Bronchial epithelial cell (primary cell): Measurements from ENCODE around the gene IFT80. TPM values are rescaled to one million over a fixed set of nuclear protein-coding genes. Genes with fewer than 3 reads are reported as not detected.

Source experiments
- DNase-seq: peaks from one replicate; pipeline ENCODE4 v3.0.0-alpha.2; 2010; ENCODE audit warnings: low read depth
- FAIRE-seq: peaks from 2 replicates; lab custom pipeline; 2011; peaks lifted over from hg19 to GRCh38; lab: Jason Lieb, UNC
- H3K27me3 ChIP-seq: 2 replicates; pipeline ENCODE4 v1.5.1; 2011; ENCODE audit warnings: low read length; ENCODE audit not compliant: control insufficient read depth, insufficient read depth
- H3K36me3 ChIP-seq: 2 replicates; pipeline ENCODE4 v1.5.1; 2011; ENCODE audit warnings: low read length; ENCODE audit not compliant: control insufficient read depth, insufficient read depth
- H3K4me3 ChIP-seq: 2 replicates; pipeline ENCODE4 v1.5.1; 2011; ENCODE audit warnings: mild to moderate bottlenecking, low read depth, low read length, control low read depth
- CTCF ChIP-seq: IDR thresholded peaks from 2 replicates; pipeline ENCODE4 v1.5.1; 2011; ENCODE audit warnings: mild to moderate bottlenecking, moderate library complexity, low read length, control low read depth, inconsistent platforms; ENCODE audit not compliant: insufficient read depth, severe bottlenecking
- total RNA-seq: library from RNA; depleted of rRNA; stranded (reverse); fragments of >200 nt; gene quantifications from 2 replicates; pipeline ENCODE4 v1.2.1, GENCODE V29; 2014

Gene IFT80
- total RNA-seq, 1 donor from 2014 or later: 16.8 TPM

GRCh38 chr3:160417311-160417710 lies 18.3 kb upstream of the IFT80 start:
- FAIRE-seq (no peak), DNase-seq (no peak)
- peaks cover 1% of the 10 kb centered on the region for H3K36me3 ChIP-seq
- H3K27me3 ChIP-seq: no peaks in the 10 kb centered on the region
- no peak overlapping the region for H3K4me3 ChIP-seq
- no peak for TF ChIP-seq CTCF

GRCh38 chr3:160413613-160414248 lies 14.7 kb upstream of the IFT80 start:
- FAIRE-seq: no peak
- TF ChIP-seq CTCF: peak; percentile 62
- peaks cover 1% of the 10 kb centered on the region for H3K36me3 ChIP-seq
- no peaks in the 10 kb centered on the region for H3K27me3 ChIP-seq
- DNase-seq: peak; percentile 74
- no peak overlapping the region for H3K4me3 ChIP-seq

DNA sequence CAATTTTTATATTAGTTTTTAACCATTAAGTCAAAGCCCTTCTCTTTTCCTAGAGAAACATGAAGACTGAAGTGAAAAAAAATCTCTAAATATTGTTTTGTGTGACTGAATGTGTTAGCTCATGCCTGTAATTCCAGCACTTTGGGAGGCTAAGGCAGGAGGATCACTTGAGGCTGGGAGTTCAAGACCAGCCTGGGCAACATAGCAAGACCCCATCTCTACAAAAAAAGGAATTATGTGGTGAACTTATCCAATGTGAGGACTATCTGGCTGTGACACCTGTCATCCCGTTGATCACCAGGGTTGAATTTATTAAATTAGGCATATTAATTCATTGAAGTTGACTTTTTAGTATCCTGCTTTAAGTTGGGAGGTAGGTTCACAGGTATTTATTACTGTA lies 13.5 kb upstream of the IFT80 start:
- FAIRE-seq (no peak), DNase-seq (no peak)
- Histone ChIP-seq H3K4me3 (no peak overlapping the region), H3K27me3 (no peaks in the 10 kb centered on the region), H3K36me3 (no peaks in the 10 kb centered on the region)
- TF ChIP-seq CTCF: no peak

GRCh38 chr3:160409812-160410610 lies 11.0 kb upstream of the IFT80 start:
- no peak for TF ChIP-seq CTCF
- FAIRE-seq: no peak
- no peaks in the 10 kb centered on the region for H3K36me3 ChIP-seq

DNA sequence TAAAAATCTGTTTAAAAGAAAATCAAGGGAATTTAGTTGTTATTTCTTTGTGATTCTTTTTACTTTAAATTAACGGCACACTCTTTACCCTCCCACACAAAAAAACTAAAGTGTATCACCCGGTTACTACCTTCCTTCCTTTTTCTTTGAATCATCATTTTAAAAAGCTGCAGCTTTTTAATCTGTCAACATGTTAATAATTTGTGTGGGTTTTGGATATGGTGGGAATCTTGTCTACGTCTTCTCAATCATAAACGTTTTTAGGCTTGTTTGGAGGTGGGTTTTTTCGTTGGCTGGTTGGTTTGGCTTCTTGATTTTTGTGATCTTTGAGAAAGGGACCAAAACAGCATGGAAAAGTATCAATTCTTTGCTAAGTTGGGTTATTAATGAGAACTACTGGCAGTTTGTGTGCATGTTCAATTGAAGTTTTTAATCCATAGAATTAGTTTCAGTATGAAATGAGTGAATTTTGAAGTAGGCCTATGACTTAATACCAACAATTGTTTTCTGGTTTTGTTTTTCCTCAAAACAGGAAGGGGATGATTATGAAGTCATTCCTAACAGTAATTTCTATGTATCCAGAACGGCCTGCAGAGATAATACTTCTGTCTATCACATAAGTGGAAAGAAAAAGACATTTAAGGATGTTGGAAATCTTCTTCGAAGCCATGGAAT lies 4.9 kb upstream of the IFT80 start:
- H3K27me3 ChIP-seq: no peaks in the 10 kb centered on the region
- no peak for DNase-seq
- TF ChIP-seq CTCF: no peak
- H3K36me3 ChIP-seq: no peaks in the 10 kb centered on the region
- H3K4me3 ChIP-seq: no peak overlapping the region
- FAIRE-seq: no peak

More at GRCh38 chr3:160409812-160410610, 11.0 kb upstream of the IFT80 start:
- no peak for DNase-seq
- Histone ChIP-seq H3K4me3 (no peak overlapping the region), H3K27me3 (no peaks in the 10 kb centered on the region)
